HL-60/S4 treated with retinoic acid at 250 ng/mL for 4 days and 3 days (cell line): ENCODE measurements around the gene TPCN2.

ENCODE experiments used
- in situ Hi-C: fragments of 300-500 bp; cut with MboI; formaldehyde crosslinking; loops from 2 replicates; pipeline ENCODE4 v1.7.0; 2022; ENCODE audit warnings: low sequenced_read_pairs

TPCN2 gene

DNA sequence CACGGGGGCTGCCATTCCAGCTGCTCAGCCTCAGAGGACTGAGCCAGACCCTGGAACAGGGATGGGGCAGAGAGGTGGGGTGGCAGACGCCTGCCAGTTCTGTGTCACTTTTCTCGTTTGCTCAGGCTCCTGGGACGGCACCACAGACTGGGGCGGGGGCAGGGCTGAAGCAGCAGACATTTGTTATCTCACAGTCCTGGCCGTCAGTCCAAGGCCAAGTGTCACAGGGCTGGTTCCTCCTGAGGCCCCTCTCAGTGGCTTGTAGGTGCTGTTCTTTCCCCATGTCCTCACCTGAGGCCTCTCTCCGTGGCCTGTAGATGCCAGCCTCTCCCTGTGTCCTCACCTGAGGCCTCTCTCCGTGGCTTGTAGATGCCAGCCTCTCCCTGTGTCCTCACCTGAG is 24.7 kb downstream of the TPCN2 start:
- in situ Hi-C loops: no loop called here

DNA sequence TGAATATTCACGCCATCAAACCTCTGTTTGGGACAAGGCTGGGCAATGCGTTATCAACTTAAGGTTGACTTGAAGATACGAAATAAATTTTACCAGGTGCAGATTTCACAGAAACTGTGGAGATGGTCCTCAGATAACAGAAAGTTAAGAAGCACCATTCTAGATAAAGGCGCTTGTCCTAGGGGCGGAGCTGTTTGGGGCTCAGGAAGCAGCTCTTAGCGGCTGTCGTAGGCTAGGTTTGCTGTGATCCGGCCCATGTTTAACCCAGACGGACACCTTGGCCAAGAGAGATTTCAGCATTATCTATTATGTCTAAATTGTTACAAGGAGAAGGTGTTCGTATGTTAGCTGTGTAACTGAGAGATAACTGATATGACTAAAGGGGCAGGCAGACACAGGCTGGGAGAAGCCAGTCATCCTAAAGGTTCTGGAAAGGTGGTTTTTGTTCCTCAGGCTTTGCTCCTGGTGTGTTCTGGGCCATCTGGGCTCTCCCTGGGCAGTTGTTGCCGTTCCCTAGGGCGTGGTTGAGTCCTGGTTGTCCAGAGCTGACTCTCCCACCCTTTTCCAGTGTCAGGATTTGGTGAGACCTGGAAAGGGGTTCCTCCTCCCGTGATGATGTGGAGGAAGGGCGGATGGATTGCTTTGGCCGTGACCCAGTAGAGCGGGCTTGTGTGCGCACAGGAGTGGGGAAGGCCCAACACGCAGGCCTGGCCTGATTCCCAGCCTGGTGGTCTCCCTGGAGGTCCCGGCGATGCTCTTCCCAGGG is 25.8 kb downstream of the TPCN2 start:
- in situ Hi-C loops: loop anchor here (25.0 kb wide), 1 partner anchor 437 kb away; no protein-coding TSS in a partner anchor

DNA sequence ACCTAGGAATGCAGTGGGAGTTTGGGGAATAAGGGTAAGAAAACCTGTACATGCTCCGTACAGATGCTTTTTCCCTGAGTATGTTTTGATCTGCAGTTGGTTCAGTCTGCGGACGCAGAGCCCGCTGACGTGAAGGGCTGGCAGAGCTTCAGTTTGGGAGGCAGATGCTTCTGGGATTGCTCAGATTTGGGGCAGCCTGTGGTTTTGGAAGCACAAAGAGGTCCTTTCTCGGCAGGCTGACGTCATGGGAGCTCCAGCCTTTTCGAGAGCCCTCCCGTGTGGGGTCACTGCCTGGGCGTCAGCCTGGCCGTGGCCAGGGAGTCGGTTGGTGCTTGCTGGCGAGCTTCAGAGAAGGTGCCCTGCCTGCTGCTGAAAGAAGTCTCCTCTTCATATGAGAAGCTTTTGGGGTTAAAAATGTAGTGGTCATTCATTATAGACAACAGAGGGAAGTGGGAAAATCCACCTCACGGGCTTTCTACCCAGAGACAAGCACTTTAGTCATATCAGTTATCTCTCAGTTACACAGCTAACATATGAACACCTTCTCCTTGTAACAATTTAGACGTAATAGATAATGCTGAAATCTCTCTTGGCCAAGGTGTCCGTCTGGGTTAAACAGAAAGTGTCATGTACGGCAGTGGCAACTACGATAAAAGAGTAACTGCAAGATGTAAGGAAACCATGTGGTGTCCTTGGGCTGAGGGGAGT is 26.8 kb downstream of the TPCN2 start:
- in situ Hi-C loops: loop anchor here (25.0 kb wide), 1 partner anchor 438 kb away; no protein-coding TSS in a partner anchor

DNA sequence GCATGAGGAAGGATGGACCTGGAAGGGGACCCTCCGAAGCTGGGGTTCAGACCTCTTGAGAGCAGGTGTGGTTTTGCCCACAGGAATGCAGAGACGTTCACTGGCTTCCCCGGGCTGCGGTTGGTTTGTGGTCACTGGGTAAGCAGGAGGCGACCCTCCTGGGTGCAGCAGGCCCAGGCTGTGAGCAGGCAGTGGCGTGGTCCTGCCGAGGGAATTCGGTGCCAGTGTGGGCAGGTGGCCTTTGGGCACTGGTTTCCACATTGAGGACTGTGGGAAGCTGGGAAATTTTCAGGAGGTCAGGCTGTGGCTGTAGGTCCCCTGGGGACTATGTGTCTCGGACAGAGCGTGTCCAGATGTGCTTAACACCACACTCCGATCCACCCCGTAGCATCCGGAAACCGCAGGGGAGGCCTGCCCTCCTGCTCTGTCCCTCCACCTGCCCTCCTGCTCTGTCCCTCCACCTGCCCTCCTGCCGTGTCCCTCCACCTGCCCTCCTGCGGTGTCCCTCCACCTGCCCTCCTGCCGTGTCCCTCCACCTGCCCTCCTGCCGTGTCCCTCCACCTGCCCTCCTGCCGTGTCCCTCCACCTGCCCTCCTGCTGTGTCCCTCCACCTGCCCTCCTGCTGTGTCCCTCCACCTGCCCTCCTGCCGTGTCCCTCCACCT is 27.5 kb downstream of the TPCN2 start:
- in situ Hi-C loops: loop anchor here (25.0 kb wide), 1 partner anchor 439 kb away; no protein-coding TSS in a partner anchor

DNA sequence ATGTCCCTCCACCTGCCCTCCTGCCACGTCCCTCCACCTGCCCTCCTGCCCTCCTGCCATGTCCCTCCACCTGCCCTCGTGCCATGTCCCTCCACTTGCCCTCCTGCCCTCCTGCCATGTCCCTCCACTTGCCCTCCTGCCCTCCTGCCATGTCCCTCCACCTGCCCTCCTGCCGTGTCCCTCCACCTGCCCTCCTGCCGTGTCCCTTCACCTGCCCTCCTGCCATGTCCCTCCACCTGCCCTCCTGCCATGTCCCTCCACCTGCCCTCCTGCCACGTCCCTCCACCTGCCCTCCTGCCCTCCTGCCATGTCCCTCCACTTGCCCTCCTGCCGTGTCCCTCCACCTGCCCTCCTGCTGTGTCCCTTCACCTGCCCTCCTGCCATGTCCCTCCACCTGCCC is 28.2 kb downstream of the TPCN2 start:
- in situ Hi-C loops: loop anchor here (25.0 kb wide), 1 partner anchor 440 kb away; no protein-coding TSS in a partner anchor

DNA sequence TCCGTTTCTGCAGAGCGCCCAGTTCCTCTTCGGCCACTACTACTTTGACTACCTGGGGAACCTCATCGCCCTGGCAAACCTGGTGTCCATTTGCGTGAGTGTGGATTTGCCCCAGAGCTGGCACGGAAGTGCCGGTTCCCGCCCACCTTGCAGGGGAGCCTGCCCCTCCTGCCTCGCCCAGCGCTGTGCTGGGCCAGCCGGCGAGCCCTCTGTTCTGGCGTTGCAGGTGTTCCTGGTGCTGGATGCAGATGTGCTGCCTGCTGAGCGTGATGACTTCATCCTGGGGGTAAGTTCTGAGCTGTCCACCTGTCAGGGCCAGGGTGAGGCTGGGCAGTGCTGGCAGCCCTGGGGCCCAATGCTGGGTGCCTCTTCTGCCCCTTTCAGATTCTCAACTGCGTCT is 29.8 kb downstream of the TPCN2 start:
- in situ Hi-C loops: loop anchor here (25.0 kb wide), 1 partner anchor 441 kb away; no protein-coding TSS in a partner anchor

DNA sequence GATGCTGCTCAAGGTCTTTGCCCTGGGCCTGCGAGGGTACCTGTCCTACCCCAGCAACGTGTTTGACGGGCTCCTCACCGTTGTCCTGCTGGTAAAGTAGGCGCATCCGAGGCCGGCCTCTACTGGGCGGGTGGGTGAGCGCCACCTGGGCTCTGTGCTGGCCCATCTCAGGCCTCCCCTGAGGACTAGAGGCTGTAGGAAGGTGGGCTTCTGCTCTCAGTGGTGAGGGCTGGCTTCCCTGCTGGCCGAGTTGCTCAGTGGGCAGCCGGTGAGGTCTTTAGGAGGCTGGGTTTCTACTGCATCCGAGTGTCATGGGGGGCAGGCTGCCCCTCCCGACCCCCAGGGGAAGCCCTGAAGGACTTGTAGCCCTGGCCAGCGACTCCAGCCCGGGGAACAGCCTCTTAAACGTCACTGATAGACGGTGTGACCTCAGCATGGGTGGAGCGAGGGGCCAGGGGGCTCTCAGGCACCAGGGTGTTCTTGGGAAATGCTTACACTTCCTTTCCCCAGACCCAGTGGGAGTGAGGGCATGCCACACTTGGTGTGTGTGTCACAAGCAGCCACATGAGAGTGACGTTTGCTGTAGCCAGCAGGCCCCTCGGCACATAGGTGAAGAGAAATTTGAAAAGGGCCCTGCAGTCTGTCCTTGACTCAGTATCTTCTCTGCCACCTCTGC is 30.3 kb downstream of the TPCN2 start:
- in situ Hi-C loops: loop anchor here (25.0 kb wide), 1 partner anchor 442 kb away; no protein-coding TSS in a partner anchor

DNA sequence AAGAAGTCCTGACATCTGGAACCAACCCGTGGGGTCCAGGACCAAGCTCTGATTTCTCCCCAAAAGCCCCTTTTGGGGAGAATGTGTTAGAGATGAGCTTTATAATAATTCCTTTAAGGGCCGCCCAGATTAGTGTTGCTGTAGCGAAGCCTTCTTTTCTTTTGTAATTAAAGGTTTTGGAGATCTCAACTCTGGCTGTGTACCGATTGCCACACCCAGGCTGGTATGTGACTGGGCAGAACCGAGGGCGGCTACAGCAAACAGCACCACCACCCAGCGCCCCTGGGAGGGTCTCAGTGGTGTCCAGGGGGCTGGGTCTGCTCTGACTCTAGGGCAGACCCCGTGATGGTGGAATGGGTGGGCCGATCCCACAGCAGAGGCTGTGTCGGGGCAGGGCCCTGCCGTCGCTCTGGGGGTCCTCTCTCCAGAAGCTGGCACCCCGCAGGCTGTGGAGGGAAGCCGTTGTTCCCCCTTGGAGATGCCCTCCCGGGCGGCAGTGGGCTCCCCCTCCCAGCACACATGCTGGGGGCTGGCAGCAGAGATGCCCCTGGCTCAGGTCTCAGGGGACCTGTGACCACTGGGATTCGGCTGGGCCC is 31.0 kb downstream of the TPCN2 start:
- in situ Hi-C loops: loop anchor here (25.0 kb wide), 1 partner anchor 442 kb away; no protein-coding TSS in a partner anchor

DNA sequence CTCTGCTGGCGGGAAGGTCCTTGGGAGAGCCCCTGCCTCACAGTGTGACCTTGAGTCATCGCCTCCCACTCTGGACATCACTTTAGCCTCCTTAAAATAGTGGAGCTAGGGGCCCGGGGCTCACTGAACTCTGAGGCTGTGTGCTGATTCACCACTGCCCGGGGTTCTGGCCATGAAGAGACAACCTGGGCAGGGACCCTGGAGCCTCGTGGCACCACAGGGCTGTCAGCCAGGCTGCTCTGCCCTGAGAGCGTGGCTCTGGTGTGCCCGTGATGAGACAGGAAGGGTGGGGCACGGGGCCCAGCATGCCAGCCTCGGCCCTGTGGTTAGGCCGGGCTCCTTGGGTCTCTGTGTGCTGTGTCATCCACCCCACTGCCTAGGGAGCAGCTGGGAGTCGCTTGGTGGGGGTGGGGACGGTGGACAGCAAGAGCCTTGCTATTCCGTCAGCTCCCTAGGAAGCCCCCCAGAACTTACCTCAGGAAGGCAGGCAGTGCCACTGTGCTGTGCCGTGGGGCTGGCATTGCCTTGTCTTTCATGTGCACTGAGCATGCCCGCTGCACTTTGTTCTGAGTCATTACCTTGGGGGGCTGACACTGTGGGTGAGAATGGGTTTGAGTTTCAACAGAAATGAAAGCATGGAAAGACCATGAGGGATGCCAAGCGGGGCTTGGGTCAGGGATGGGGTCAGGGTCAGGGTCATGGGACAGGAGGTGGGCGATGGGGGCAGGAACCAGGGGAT is 31.7 kb downstream of the TPCN2 start:
- in situ Hi-C loops: loop anchor here (25.0 kb wide), 1 partner anchor 443 kb away; no protein-coding TSS in a partner anchor

DNA sequence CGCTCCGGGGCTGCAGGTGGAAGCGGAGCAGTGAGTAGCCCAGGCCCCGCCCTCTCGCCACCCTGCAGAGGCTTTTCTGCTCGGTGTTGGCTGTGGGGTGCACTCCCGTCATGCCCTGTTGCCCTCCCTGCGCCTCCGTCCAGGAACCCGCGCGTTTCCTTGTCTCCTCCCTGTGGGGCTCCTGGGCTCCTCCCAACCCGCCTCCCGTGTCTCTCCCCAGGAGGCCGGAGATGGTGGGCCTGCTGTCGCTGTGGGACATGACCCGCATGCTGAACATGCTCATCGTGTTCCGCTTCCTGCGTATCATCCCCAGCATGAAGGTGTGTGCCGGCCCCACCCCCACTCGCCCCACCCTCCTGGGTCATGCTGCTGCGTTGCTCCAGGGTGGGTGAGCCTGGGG is 32.4 kb downstream of the TPCN2 start:
- in situ Hi-C loops: loop anchor here (25.0 kb wide), 1 partner anchor 444 kb away; no protein-coding TSS in a partner anchor

DNA sequence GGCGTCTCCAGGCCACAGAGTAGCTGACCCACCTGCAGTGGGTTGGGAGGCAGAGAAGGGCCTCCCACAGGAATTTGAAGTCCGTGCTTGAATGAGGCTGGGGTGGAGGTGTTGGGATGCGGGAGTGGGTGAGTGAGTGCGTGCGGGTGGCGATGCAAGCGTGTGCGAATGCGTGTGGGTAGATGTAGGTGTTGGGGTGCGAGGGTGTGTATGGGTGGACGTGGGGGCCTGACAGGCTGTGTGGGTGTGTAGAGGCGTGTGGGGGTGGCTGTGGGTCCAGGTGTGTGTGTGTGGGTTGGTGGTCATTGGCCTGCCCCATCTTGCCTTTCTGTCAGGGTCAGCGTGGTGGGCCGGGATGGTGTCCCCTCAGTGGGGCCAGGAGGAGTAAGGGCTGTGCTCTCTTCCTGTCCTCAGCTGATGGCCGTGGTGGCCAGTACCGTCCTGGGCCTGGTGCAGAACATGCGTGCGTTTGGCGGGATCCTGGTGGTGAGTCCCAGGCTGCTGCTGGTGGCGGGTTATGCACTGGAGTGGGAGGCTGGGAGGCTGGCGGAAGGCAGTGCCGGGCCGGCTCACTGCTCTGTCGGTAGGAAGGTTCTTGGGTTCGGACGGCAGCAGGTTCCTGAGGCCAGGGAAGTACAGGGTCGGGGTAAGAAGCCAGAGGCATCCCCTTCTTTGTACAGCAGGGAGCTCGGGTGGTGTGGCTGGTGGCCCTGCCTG is 35.0 kb downstream of the TPCN2 start:
- in situ Hi-C loops: loop anchor here (25.0 kb wide), 1 partner anchor 446 kb away; no protein-coding TSS in a partner anchor

DNA sequence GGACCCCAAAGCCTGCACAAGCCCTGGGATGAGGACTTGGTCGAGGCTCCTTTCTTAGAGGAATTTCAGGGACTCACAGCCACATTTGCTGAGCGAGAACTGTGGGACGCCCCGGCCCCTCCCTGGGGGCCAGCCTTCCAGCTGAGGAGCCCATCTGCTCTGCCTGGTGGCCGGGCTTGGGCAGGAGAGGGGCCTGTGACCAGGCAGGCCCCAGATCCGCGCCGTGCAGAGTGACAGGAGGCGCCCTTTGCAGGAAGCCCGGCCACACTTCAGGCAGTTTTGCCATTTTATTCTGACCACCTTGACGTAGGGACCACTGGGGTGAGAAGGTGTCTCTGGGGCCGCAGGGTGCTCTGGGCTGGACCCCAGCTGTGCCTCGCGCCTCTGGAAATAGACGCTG is 35.6 kb downstream of the TPCN2 start:
- in situ Hi-C loops: loop anchor here (25.0 kb wide), 1 partner anchor 447 kb away; no protein-coding TSS in a partner anchor

DNA sequence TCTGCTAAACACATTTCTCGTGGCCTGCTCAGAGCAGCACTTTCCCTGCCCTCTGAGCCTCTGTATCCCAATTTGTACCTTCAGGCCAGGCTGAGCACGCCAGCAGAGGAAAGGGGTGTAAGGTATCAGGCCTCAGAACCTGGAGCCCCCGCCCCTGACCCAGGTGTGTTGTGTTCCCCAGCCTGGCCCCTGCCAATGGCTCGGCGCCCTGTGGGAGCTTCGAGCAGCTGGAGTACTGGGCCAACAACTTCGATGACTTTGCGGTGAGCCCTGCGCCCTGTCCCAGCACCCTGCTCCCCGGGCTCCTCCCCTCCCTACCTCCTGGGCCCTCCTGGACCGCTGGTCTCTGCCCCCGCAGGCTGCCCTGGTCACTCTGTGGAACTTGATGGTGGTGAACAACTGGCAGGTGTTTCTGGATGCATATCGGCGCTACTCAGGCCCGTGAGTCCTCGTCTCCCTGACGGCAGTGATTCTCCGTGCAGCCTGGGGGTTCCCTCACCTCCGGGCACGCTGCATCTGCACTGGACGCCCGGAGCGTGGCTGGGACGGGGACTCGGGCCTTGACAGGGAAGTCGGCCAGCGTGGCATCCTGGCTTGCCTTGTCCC is 36.9 kb downstream of the TPCN2 start:
- in situ Hi-C loops: loop anchor here (25.0 kb wide), 1 partner anchor 448 kb away; no protein-coding TSS in a partner anchor

DNA sequence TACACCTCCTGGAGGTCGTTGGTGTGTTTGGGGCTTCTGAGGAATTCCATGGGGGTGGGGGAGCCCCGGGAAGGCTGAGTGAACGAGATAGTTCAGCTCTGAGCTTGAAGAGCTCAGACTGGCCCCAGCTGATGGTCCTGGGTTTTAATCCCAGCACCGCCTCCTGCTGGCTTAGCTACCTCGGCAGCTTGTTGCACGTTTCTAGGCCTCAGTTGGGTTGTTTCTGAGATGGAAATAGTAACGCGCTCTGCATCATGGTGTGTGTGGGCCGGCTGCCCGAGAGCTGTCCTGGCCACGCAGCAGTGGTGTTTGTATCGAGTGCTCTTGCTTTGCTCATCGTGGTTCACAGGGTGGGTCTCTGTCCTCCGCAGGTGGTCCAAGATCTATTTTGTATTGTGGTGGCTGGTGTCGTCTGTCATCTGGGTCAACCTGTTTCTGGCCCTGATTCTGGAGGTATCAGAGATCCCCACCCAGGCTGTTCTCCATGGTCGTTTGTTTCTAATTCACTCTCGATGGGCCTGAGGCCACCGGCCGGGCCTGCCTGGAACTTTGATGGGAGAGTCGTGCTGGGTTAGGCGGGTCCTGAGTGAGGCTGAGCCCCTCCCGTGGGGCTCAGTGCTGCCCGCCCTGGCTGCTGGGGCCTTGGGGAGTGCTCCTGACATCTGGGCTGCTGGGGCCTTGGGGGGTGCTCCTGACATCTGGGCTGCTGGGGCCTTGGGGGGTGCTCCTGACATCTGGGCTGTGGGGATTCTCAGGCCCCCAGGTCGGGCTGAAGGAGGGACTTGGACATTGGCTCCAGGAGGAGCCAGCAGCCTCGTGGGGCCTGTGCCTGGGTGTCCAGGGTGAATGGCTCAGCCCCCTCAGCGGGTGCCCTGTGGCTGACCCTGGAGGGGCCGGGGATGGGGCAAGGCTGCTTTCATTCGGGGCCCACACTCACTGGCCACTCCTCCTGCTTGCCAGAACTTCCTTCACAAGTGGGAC is 37.7 kb downstream of the TPCN2 start:
- in situ Hi-C loops: loop anchor here (25.0 kb wide), 1 partner anchor 449 kb away; no protein-coding TSS in a partner anchor

DNA sequence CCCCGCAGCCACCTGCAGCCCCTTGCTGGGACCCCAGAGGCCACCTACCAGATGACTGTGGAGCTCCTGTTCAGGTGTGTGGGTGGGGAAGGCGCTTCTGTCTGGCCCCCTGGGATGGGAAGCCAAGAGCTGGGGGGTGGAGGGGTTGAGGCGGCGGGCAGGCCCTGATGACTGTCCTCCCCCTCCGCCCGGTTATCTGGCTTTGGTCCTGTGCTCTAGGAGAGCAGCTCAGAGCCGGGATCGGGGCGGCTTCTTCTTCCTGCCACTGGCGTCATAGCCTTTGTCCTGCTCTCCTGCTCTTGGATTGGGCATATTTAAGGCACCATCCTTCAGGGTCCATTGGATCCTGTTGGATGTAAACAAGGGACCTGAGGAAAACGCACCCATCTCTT is 38.4 kb downstream of the TPCN2 start:
- in situ Hi-C loops: loop anchor here (25.0 kb wide), 1 partner anchor 450 kb away; no protein-coding TSS in a partner anchor

DNA sequence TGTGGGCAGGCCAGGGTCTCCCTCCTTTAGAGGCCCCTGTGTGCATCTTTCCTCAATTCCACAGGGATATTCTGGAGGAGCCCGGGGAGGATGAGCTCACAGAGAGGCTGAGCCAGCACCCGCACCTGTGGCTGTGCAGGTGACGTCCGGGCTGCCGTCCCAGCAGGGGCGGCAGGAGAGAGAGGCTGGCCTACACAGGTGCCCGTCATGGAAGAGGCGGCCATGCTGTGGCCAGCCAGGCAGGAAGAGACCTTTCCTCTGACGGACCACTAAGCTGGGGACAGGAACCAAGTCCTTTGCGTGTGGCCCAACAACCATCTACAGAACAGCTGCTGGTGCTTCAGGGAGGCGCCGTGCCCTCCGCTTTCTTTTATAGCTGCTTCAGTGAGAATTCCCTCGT is 39.1 kb downstream of the TPCN2 start:
- in situ Hi-C loops: loop anchor here (25.0 kb wide), 1 partner anchor 451 kb away; no protein-coding TSS in a partner anchor

DNA sequence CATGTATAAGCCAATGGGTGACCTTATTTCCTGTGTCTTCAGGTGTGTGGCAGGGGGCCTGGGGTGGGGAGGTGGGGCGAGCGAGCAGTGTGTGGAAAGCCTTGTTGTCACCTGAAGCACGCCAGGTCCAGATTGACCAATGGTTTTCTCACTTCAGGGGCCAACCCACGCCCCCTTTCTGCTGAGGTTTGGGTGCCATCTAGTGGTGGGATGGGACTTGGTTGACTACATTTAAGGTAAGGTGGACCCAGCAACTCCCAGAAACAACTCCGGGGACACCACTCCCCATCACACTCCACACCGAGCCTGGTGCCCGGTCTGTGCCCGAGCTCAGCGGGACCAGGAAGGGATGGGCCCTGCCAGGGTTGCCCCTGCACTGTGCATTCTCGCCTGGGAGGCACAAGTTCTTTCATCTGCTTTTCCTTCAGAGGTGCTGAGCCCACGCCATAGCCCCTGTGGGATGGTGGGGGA is 40.0 kb downstream of the TPCN2 start:
- in situ Hi-C loops: loop anchor here (25.0 kb wide), 1 partner anchor 451 kb away; no protein-coding TSS in a partner anchor
